ENCODE results near the gene HCFC1R1.

The HCFC1R1 gene

GRCh38 chr16:3004319-3004718 lies 19.4 kb downstream of the HCFC1R1 start:
- in situ Hi-C loops (cut with MboI; ENCODE audit: low sequenced_read_pairs): no loop called here

DNA sequence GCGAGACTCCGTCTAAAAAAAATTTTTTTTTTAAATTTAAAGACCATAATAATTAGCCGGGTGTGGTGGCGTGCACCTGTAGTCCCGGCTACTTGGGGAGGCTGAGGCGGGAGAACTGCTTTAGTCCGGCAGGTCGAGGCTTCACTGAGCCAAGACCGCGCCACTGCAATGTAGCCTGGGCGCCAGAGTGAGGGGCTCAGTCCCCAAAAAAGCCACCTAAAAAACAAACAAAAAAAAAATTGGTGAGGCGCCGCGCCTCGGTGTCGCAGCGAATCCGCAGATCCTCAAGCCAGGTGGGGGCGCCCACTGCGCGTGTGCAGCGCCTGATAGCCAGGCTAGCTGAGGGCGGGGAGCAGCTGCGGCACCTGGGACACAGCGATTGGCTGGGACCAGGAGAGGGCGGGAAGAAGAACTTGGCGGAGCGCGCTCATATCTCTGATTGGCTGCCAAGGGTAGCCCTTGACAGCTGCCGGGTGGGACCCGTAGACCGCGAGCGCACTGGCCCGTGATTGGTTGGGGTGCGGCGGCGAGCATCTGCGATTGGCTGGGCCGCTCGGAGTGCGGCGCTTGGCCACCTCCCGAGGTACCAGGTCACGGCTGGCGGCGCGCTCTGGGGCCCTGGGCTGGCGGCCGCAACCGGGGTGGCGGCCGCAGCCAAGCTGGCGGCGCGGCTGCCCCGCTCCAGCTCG lies 20.0 kb downstream of the HCFC1R1 start:
- in situ Hi-C loops (cut with MboI; ENCODE audit: low sequenced_read_pairs): no loop called here

GRCh38 chr16:3001316-3001715 lies 22.4 kb downstream of the HCFC1R1 start:
- in situ Hi-C loops (cut with MboI; ENCODE audit: low sequenced_read_pairs): no loop called here

DNA sequence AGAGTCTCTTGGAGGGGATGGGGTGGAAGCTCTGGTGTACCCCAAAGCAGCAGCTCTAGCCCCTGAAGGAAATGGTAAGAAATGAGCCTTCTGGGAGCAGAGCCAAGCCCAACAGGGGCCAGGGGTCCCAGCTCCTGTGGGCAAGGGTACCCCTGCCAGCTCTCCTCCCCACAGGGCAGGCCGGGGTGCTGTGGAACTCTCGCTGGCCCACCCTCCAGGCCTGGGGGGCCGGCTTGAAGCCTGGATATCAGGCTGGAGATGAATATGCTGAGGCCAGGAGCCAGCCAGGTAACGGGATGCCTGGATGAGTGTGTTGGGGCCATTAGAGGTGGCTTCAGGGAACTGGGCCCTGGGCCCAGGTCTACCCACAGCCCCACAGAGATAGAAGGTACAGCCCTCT lies 23.2 kb downstream of the HCFC1R1 start:
- in situ Hi-C loops (cut with MboI; ENCODE audit: low sequenced_read_pairs): no loop called here

DNA sequence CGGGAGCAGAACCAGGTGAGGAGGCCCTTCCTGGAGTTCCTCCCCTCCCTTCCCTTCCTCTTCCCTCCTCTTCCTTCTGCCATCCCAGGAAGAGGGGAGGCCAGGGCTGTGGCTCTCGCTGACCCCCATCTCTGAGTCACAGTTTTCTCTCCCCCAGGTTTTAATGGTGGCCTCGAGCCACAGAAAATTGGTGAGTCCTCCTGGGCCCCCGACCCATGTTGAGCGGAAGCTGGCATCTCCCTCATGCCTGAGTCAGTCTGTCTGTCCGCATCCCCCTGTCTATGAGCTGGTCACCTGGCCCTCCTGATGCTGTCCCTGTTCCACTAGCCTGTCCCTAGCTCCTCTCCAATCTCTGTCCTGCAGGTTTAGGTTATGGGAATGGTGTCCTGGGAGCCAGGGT lies 23.8 kb downstream of the HCFC1R1 start:
- in situ Hi-C loops (cut with MboI; ENCODE audit: low sequenced_read_pairs): no loop called here

DNA sequence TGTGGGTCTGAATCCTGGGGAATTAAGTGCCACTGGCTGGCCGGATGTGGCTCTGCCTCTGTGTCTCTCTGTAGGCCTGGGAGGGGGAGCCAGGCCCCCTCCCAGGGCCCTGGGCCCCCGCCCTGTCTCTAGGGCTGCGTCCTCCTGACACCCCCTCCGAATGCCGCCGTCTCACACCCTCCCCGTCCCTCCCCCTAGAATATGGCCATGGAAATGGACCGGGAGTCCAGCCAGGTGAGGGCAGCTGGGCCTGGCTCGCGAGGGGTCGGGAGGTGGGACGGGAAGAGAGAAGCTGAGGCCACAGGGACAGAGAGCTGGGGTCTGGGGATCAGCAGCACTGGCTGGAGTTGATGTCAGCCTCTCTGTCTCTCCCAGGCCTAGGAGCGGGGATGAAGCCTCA lies 27.4 kb downstream of the HCFC1R1 start:
- in situ Hi-C loops (cut with MboI; ENCODE audit: low sequenced_read_pairs): no loop called here

GRCh38 chr16:2992383-2993081 lies 31.2 kb downstream of the HCFC1R1 start:
- in situ Hi-C loops (cut with MboI; ENCODE audit: low sequenced_read_pairs): no loop called here

GRCh38 chr16:2991566-2992261 lies 32.0 kb downstream of the HCFC1R1 start:
- in situ Hi-C loops (cut with MboI; ENCODE audit: low sequenced_read_pairs): no loop called here

- in situ Hi-C loops (cut with MboI; ENCODE audit: low sequenced_read_pairs): no loop called here
Measured at GRCh38 chr16:2990891-2991290, 32.9 kb downstream of the HCFC1R1 start.

GRCh38 chr16:2988590-2989099 lies 35.1 kb downstream of the HCFC1R1 start:
- in situ Hi-C loops (cut with MboI; ENCODE audit: low sequenced_read_pairs): no loop called here

- in situ Hi-C loops (cut with MboI; ENCODE audit: low sequenced_read_pairs): no loop called here
Measured at GRCh38 chr16:2987833-2988232, 35.9 kb downstream of the HCFC1R1 start.

GRCh38 chr16:2987286-2987685 lies 36.5 kb downstream of the HCFC1R1 start:
- in situ Hi-C loops (cut with MboI; ENCODE audit: low sequenced_read_pairs): no loop called here

DNA sequence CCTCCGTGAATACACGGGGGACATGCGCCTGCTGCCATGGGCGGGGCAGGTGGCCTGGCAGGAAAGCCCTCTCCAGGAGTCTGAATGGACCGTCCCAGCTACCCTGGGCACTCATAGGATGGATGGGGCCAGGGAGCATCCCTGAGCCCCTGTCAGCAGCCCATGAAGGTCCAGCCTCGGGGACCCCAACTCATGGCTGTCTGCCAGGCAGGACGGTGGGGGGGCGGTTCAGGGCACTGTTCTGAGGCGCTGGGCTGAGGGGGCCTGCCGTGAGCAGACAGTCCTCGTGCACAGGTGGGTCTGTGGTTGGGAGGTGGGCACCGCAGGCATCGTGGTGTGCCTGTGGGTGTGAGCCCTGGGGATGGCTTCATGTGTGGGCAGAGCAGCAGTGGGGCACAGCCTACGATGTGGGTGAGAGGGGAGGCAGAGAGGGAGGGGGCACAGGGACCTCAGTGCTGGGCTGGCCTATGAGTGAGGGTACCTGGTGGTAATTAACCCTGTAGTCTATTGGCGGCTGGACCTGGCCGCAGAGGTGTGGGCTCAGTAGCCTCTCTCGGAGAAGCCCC lies 37.0 kb downstream of the HCFC1R1 start:
- in situ Hi-C loops (cut with MboI; ENCODE audit: low sequenced_read_pairs): no loop called here

- in situ Hi-C loops (cut with MboI; ENCODE audit: low sequenced_read_pairs): no loop called here
Measured at GRCh38 chr16:2985893-2986355, 37.8 kb downstream of the HCFC1R1 start.

GRCh38 chr16:2985462-2985861 lies 38.3 kb downstream of the HCFC1R1 start:
- in situ Hi-C loops (cut with MboI; ENCODE audit: low sequenced_read_pairs): no loop called here

DNA sequence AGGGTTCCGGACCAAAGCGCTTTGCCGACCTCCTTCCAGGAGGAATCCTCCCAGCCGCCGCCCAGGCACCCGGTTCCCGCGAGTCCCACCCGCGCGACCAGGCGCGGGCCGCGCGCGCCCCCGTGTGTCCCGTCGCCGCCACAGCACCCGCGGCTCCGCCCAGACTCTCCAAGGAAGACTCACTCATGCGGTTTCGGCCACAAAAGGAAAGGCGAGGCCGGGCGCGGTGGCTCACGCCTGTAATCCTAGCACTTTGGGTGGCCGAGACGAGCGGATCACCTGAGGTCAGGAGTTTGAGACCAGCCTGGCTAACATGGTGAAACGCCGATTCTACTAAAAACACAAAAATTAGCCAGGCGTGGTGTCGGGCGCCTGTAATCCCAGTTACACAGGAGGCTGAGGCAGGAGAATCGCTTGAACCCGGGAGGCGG lies 40.0 kb downstream of the HCFC1R1 start:
- in situ Hi-C loops (cut with MboI; ENCODE audit: low sequenced_read_pairs): no loop called here

- in situ Hi-C loops (cut with MboI; ENCODE audit: low sequenced_read_pairs): no loop called here
Measured at GRCh38 chr16:2982402-2982801, 41.3 kb downstream of the HCFC1R1 start.

DNA sequence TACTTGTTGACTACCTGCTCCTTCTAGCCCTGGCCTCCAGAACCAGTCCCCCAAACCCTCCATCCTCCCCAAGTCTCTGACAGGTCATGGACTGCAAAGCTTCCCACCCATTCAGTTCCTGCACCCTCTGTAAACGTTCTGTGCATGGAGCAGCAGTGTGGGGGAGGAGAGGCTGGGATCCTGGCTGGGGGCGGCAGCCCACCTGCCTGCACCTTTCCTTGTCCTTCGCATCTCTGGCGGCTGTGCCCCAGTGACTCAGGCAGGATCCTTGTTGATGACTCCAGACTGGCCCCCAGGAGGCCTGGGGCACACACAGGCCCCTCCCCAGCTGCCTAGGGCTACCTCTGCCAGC lies 41.9 kb downstream of the HCFC1R1 start:
- in situ Hi-C loops (cut with MboI; ENCODE audit: low sequenced_read_pairs): no loop called here

- in situ Hi-C loops (cut with MboI; ENCODE audit: low sequenced_read_pairs): no loop called here
Measured at GRCh38 chr16:2981177-2981898, 42.4 kb downstream of the HCFC1R1 start.

DNA sequence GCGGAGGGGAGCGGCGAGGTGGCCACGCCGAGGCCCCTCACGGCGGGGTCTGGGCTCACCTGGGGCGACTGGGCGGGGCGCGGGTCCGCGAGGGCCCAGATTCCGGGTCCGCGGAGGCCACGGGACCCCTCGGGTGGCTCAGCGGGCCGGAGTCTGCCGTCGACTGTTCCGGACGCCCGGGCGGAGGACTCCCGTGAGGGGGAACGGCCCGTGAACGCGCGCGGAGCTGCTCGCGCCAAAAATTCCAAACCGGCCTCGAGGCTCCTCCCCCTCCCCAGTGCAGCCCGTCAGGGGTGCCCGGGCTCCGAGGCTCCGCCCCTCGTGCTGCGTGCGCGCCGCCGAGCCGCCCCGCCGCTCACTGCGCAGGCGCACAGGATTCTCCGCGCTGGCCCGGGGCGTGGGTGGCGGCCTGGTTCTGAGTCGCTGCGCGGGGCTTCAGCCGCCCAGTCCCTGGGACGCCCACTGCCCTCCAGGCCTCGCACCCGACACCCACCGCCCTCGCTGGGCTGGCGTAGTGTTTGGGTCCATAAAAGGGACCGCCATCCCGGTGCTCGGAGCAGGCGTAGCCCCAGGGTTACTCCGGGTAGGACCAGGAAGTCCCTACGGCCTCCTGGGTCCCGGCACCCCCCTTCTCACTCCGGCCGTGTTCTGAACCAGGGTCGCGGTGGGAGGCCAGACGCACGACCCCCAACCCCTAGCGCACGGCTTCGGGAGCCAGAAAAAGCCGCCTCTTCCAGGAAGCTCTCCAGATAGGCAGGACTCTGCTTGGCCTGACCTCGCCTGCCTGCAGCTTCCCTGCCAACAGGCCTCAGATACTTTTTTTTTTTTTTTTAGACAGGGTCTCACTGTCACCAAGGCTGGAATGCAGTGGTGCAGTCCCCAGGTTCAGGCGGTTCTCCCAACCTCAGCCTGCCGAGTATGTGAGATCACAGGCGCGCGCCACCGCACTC lies 43.2 kb downstream of the HCFC1R1 start, which contains the start of gene PKMYT1:
TSS of gene PKMYT1 (minus strand) at position 220 of the 950 bp plus-strand sequence. CDS start 789 bp downstream, outside the sequence.
- in situ Hi-C loops (cut with MboI; ENCODE audit: low sequenced_read_pairs): no loop called here

All from HL-60/S4 treated with retinoic acid at 250 ng/mL for 4 days and 3 days (cell line).